HCT116 (cell line): Measurements from ENCODE around the gene FAM83B. TPM values are rescaled to one million over a fixed set of nuclear protein-coding genes. Genes with fewer than 3 reads are reported as not detected.

Experiments
- ATAC-seq: fragments of 200-7000 bp; cut with Tn5 transposase; 2 replicates; pipeline ENCODE4 v1.9.1; 2020; ENCODE audit warnings: mild to moderate bottlenecking, moderate library complexity
- BruUV-seq: library from RNA; stranded (reverse); fragments of 400-500 nt; replicated peaks from 2 replicates; lab custom pipeline; 2021; lab: Mats Ljungman, UMichigan
- CTCF ChIA-PET: fragments of 300-600 bp; sonication (Branson Sonifier 250); formaldehyde crosslinking; loops from one replicate; lab custom pipeline; 2021; ENCODE audit warnings: antibody characterized with exemption; lab: Charles Lee
- POLR2A ChIA-PET: fragments of 300-600, 350-600 bp; sonication (Branson Sonifier 250); formaldehyde crosslinking; loops from one replicate; lab custom pipeline; 2021; ENCODE audit warnings: antibody characterized with exemption; lab: Charles Lee
- RAD21 ChIA-PET, 2 experiments: fragments of 300-600 bp; sonication (Branson Sonifier 250); formaldehyde crosslinking; loops; one replicate each; lab custom pipeline; 2023; ENCODE audit warnings: low total read pairs in 2 of 2; ENCODE audit not compliant: uncharacterized antibody in 2 of 2, unreplicated experiment in 2 of 2, low non-redundant PET in 1 of 2; lab: Charles Lee
- DNase-seq: peaks from one replicate; pipeline ENCODE4 v3.0.0-alpha.2; 2010; ENCODE audit warnings: low read depth, low spot score
- H2AFZ ChIP-seq: fragments of 200-600 bp; shearing (Covaris generic), sonication (generic); 2 replicates; pipeline ENCODE4 v1.6.1; 2017; ENCODE audit warnings: low read depth, mixed run types, mixed read lengths, antibody characterized with exemption, low read length; ENCODE audit not compliant: poor library complexity, severe bottlenecking
- H3K27ac ChIP-seq: 2 replicates; pipeline ENCODE4 v1.5.1; 2012; ENCODE audit warnings: low read depth, low read length
- H3K27me3 ChIP-seq: fragments of 200-600 bp; sonication (generic); 2 replicates; pipeline ENCODE4 v1.6.1; 2016; ENCODE audit warnings: mixed run types, low read length, mixed read lengths; ENCODE audit not compliant: insufficient read depth
- H3K36me3 ChIP-seq, 2 experiments: fragments of 200-500 bp in 1 of 2; fragments of 200-600 bp in 1 of 2; sonication (Bioruptor generic) in 1 of 2; sonication (generic) in 1 of 2; 2 replicates each; pipeline versions ENCODE4 v1.5.1 to v1.6.1; 2014 to 2016; ENCODE audit warnings: low read length in 2 of 2, inconsistent platforms in 1 of 2, mixed read lengths in 1 of 2, mixed run types in 1 of 2; ENCODE audit not compliant: insufficient read depth in 2 of 2, control insufficient read depth in 1 of 2
- H3K4me1 ChIP-seq, 2 experiments: fragments of 200-600 bp in 1 of 2; sonication (generic) in 1 of 2; 2 replicates each; pipeline versions ENCODE4 v1.5.1 to v1.6.1; 2012 to 2017; ENCODE audit warnings: low read length in 2 of 2, inconsistent platforms in 1 of 2, mild to moderate bottlenecking in 1 of 2, mixed read lengths in 1 of 2, mixed run types in 1 of 2, moderate library complexity in 1 of 2; ENCODE audit not compliant: insufficient read depth in 2 of 2, control insufficient read depth in 1 of 2
- H3K4me2 ChIP-seq: fragments of 200-600 bp; sonication (generic); 2 replicates; pipeline ENCODE4 v1.6.1; 2017; ENCODE audit warnings: mixed run types, low read length, mixed read lengths
- H3K4me3 ChIP-seq, 2 experiments: fragments of 200-600 bp in 1 of 2; sonication (generic) in 1 of 2; replicated peaks in 1 of 2; 2 replicates each; pipeline ENCODE4 v1.5.1; 2011 to 2016; ENCODE audit warnings: low read length in 2 of 2, control low read depth in 1 of 2, low read depth in 1 of 2, mild to moderate bottlenecking in 1 of 2, mixed read lengths in 1 of 2, mixed run types in 1 of 2
- H3K79me2 ChIP-seq: fragments of 200-600 bp; sonication (generic); 2 replicates; pipeline ENCODE4 v1.6.1; 2017; ENCODE audit warnings: mild to moderate bottlenecking, mixed run types, low read length, moderate library complexity, mixed read lengths; ENCODE audit not compliant: insufficient read depth
- H3K9ac ChIP-seq: fragments of 200-600 bp; sonication (generic); 2 replicates; pipeline ENCODE4 v1.6.1; 2016; ENCODE audit warnings: low read length, mixed read lengths
- H3K9me2 ChIP-seq: fragments of 200-600 bp; sonication (generic), shearing (Covaris generic); 2 replicates; pipeline ENCODE4 v1.6.1; 2017; ENCODE audit warnings: mixed run types, mild to moderate bottlenecking, moderate library complexity; ENCODE audit not compliant: insufficient read depth
- H3K9me3 ChIP-seq, 2 experiments: fragments of 200-500 bp in 1 of 2; fragments of 200-600 bp in 1 of 2; sonication (Bioruptor generic) in 1 of 2; sonication (generic) in 1 of 2; 2 replicates each; pipeline ENCODE4 v1.6.1; 2014 to 2017; ENCODE audit warnings: low read length in 2 of 2, mixed read lengths in 2 of 2, inconsistent platforms in 1 of 2, low read depth in 1 of 2, mild to moderate bottlenecking in 1 of 2, mixed run types in 1 of 2, moderate library complexity in 1 of 2; ENCODE audit not compliant: control insufficient read depth in 1 of 2, insufficient read depth in 1 of 2
- H4K20me1 ChIP-seq: fragments of 200-600 bp; sonication (generic), shearing (Covaris generic); 2 replicates; pipeline ENCODE4 v1.6.1; 2017; ENCODE audit warnings: mixed run types, mild to moderate bottlenecking, moderate library complexity; ENCODE audit not compliant: insufficient read depth
- ATF3 ChIP-seq: IDR thresholded peaks from 2 replicates; pipeline ENCODE4 v1.6.1; 2012
- CEBPB ChIP-seq: IDR thresholded peaks from 2 replicates; pipeline ENCODE4 v1.6.1; 2012; ENCODE audit warnings: low read depth
- EGR1 ChIP-seq: IDR thresholded peaks from 2 replicates; pipeline ENCODE4 v1.6.1; 2012; ENCODE audit warnings: low read depth
- ELF1 ChIP-seq: IDR thresholded peaks from 2 replicates; pipeline ENCODE4 v1.6.1; 2012; ENCODE audit warnings: low read depth, borderline replicate concordance
- FOSL1 ChIP-seq: IDR thresholded peaks from 2 replicates; pipeline ENCODE4 v1.6.1; 2012; ENCODE audit warnings: low read depth
- JUND ChIP-seq: IDR thresholded peaks from 2 replicates; pipeline ENCODE4 v1.6.1; 2012
- RAD21 ChIP-seq: IDR thresholded peaks from 2 replicates; pipeline ENCODE4 v1.6.1; 2012; ENCODE audit warnings: low read depth, mild to moderate bottlenecking
- SIN3A ChIP-seq: IDR thresholded peaks from 2 replicates; pipeline ENCODE4 v1.6.1; 2012; ENCODE audit warnings: low read depth
- SRF ChIP-seq: IDR thresholded peaks from 2 replicates; pipeline ENCODE4 v1.6.1; 2012; ENCODE audit warnings: low read depth
- ZNF274 ChIP-seq: fragments of 200-500 bp; sonication (Bioruptor generic); IDR thresholded peaks from 2 replicates; pipeline ENCODE4 v1.6.1; 2014; ENCODE audit warnings: mild to moderate bottlenecking, low read depth, low read length, inconsistent platforms
- intact Hi-C: fragments of 100-400 bp; cut with micrococcal nuclease; formaldehyde crosslinking; loops from 2 replicates; pipeline ENCODE4 v1.10.0; 2022
- total RNA-seq: library from RNA; stranded (reverse); gene quantifications from one replicate; pipeline ENCODE4 v1.2.1, GENCODE V29; 2021; ENCODE audit not compliant: unreplicated experiment
- TF ChIP-seq, protein P1 (sequence below): IDR thresholded peaks from 2 replicates; pipeline ENCODE4 v1.6.1; 2011; ENCODE audit warnings: mild to moderate bottlenecking, low read length, moderate library complexity; ENCODE audit not compliant: insufficient replicate concordance; ENCODE audit errors: extremely low read depth
- TF ChIP-seq, protein P2 (sequence below), 3 experiments: fragments of 200-600 bp in 1 of 3; sonication (generic) in 1 of 3; IDR thresholded peaks in 2 of 3; conservative IDR thresholded peaks in 1 of 3; 2 replicates each; pipeline ENCODE4 v1.5.1; 2012 to 2017; ENCODE audit warnings: low read depth in 2 of 3, low read length in 2 of 3, antibody characterized with exemption in 1 of 3, borderline replicate concordance in 1 of 3, control low read depth in 1 of 3, mild to moderate bottlenecking in 1 of 3, mixed read lengths in 1 of 3, mixed run types in 1 of 3, moderate library complexity in 1 of 3; ENCODE audit not compliant: insufficient read depth in 1 of 3
- TF ChIP-seq, protein P3 (sequence below): IDR thresholded peaks from 2 replicates; pipeline ENCODE4 v1.6.1; 2012

Gene FAM83B
- total RNA-seq, 1 experiment from 2014 or later, result 16.9 TPM

GRCh38 chr6:54910921-54911320 lies 64.3 kb downstream of the FAM83B start:
- DNase-seq (no peak), ATAC-seq (no peak)
- Histone ChIP-seq H4K20me1 (no peaks in the 10 kb centered on the region), H3K9me3 (no peaks in the 10 kb centered on the region), H3K4me3 (no peak overlapping the region), H3K27me3 (no peaks in the 10 kb centered on the region), H3K9ac (no peak overlapping the region), H2AFZ (no peak overlapping the region), H3K79me2 (no peaks in the 10 kb centered on the region), H3K36me3 (no peaks in the 10 kb centered on the region), H3K9me2 (no peaks in the 10 kb centered on the region), H3K4me1 (peaks cover 0 to 2% of the 10 kb centered on the region in 2 experiments; a peak in 1 of 4 replicates), H3K4me2 (no peak overlapping the region), H3K27ac (no peak overlapping the region)
- ChIA-PET CTCF (no interaction called here), RAD21 (interaction anchor here in 1 of 2 experiments (0.6 kb wide), 1 partner anchor 857 kb away, joined by 3 read pairs; no protein-coding TSS in a partner anchor), POLR2A (no interaction called here)
- no peak for TF ChIP-seq FOSL1
- TF ChIP-seq EGR1, result no peak
- TF ChIP-seq ATF3, result no peak
- TF ChIP-seq, protein P1, sequence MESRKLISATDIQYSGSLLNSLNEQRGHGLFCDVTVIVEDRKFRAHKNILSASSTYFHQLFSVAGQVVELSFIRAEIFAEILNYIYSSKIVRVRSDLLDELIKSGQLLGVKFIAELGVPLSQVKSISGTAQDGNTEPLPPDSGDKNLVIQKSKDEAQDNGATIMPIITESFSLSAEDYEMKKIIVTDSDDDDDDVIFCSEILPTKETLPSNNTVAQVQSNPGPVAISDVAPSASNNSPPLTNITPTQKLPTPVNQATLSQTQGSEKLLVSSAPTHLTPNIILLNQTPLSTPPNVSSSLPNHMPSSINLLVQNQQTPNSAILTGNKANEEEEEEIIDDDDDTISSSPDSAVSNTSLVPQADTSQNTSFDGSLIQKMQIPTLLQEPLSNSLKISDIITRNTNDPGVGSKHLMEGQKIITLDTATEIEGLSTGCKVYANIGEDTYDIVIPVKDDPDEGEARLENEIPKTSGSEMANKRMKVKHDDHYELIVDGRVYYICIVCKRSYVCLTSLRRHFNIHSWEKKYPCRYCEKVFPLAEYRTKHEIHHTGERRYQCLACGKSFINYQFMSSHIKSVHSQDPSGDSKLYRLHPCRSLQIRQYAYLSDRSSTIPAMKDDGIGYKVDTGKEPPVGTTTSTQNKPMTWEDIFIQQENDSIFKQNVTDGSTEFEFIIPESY, result no peak
- no TSS peak for BruUV-seq
- intact Hi-C loops, result no loop called here

- BruUV-seq, result no TSS peak
- ATAC-seq (no peak), DNase-seq (no peak)
- Histone ChIP-seq H2AFZ (no peak overlapping the region), H3K79me2 (no peaks in the 10 kb centered on the region), H3K9me3 (no peaks in the 10 kb centered on the region), H3K4me1 (peaks cover 3 to 20% of the 10 kb centered on the region in 2 experiments; a peak in 3 of 4 replicates), H3K4me3 (no peak overlapping the region), H3K27ac (no peak overlapping the region), H3K4me2 (no peak overlapping the region), H3K27me3 (no peaks in the 10 kb centered on the region), H3K9ac (no peak overlapping the region), H4K20me1 (no peaks in the 10 kb centered on the region), H3K36me3 (no peaks in the 10 kb centered on the region), H3K9me2 (no peaks in the 10 kb centered on the region)
- intact Hi-C loops, result no loop called here
- POLR2A ChIA-PET, result no interaction called here
- CTCF ChIA-PET, result no interaction called here
- RAD21 ChIA-PET, result no interaction called here
- TF ChIP-seq ATF3 (no peak), CEBPB (no peak), SRF (no peak), ZNF274 (no peak), JUND (no peak), RAD21 (no peak), ELF1 (no peak), SIN3A (no peak), EGR1 (no peak)
- TF ChIP-seq, protein P2, sequence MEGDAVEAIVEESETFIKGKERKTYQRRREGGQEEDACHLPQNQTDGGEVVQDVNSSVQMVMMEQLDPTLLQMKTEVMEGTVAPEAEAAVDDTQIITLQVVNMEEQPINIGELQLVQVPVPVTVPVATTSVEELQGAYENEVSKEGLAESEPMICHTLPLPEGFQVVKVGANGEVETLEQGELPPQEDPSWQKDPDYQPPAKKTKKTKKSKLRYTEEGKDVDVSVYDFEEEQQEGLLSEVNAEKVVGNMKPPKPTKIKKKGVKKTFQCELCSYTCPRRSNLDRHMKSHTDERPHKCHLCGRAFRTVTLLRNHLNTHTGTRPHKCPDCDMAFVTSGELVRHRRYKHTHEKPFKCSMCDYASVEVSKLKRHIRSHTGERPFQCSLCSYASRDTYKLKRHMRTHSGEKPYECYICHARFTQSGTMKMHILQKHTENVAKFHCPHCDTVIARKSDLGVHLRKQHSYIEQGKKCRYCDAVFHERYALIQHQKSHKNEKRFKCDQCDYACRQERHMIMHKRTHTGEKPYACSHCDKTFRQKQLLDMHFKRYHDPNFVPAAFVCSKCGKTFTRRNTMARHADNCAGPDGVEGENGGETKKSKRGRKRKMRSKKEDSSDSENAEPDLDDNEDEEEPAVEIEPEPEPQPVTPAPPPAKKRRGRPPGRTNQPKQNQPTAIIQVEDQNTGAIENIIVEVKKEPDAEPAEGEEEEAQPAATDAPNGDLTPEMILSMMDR (IDR thresholded peaks at IDR 0.05 in 2 of 3, conservative IDR thresholded peaks at IDR 0.05 in 1 of 3; ENCODE audit: borderline replicate concordance in 1 of 3, insufficient read depth in 1 of 3, low read depth in 2 of 3, low read length in 2 of 3), result no peak
- TF ChIP-seq, protein P3, sequence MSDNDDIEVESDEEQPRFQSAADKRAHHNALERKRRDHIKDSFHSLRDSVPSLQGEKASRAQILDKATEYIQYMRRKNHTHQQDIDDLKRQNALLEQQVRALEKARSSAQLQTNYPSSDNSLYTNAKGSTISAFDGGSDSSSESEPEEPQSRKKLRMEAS, result no peak
Observed at GRCh38 chr6:54913211-54913610, 66.6 kb downstream of the FAM83B start.
